SK-N-SH treated with all-trans-retinoic acid at 6 μM for 48 hours (cell line): Measurements from ENCODE around the gene PIK3AP1.

Experiments
- TOX ChIP-seq: fragments of 250-450 bp; sonication (Bioruptor Pico); IDR thresholded peaks from 2 replicates; pipeline ENCODE4 v1.8.0; 2021; ENCODE audit warnings: mild to moderate bottlenecking, moderate library complexity, borderline replicate concordance
- TF ChIP-seq, protein P1 (sequence below): fragments of 250-450 bp; sonication (Bioruptor Pico); IDR thresholded peaks from 2 replicates; pipeline ENCODE4 v1.5.0; 2020; ENCODE audit warnings: mild to moderate bottlenecking, moderate library complexity

DNA sequence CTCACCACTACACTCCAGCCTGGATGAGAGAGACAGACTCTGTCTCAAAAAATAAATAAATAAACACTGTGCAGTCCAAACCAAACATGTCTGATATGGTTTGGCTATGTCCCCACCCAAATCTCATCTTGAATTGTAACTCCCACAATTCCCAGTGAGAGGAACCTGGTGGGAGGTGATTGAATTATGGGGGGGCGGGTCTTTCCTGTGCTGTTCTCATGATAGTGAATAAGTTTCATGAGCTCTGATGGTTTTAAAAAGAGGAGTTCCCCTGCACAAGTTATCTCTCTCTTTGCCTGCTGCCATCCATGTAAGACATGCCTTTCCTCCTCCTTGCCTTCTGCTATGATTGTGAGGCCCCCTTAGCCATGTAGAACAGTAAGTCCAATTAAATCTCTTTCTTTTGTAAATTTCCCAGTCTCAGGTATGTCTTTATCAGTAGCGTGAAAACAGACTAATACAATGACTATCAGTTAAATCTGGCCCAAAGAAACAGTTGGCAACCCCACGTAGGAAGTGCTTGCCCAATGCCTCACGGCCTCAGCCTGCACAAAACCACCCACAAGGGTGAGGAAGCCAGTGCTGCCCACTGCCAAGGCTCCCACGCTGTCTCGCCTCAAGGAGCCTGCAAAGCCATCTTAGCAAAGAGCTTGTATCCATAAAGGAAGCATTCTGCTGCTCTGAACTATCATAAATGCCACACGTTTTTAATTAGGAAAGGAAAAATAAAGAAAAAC, 64.7 kb downstream of the PIK3AP1 start:
- no peak for TF ChIP-seq TOX (CRISPR knock-in tag)
- TF ChIP-seq, protein P1, sequence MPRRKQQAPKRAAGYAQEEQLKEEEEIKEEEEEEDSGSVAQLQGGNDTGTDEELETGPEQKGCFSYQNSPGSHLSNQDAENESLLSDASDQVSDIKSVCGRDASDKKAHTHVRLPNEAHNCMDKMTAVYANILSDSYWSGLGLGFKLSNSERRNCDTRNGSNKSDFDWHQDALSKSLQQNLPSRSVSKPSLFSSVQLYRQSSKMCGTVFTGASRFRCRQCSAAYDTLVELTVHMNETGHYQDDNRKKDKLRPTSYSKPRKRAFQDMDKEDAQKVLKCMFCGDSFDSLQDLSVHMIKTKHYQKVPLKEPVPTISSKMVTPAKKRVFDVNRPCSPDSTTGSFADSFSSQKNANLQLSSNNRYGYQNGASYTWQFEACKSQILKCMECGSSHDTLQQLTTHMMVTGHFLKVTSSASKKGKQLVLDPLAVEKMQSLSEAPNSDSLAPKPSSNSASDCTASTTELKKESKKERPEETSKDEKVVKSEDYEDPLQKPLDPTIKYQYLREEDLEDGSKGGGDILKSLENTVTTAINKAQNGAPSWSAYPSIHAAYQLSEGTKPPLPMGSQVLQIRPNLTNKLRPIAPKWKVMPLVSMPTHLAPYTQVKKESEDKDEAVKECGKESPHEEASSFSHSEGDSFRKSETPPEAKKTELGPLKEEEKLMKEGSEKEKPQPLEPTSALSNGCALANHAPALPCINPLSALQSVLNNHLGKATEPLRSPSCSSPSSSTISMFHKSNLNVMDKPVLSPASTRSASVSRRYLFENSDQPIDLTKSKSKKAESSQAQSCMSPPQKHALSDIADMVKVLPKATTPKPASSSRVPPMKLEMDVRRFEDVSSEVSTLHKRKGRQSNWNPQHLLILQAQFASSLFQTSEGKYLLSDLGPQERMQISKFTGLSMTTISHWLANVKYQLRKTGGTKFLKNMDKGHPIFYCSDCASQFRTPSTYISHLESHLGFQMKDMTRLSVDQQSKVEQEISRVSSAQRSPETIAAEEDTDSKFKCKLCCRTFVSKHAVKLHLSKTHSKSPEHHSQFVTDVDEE (CRISPR knock-in tag) = no peak
